ENCODE data around the gene PLEKHJ1. TPM values are rescaled to one million over a fixed set of nuclear protein-coding genes. Genes with fewer than 3 reads are reported as not detected.

PLEKHJ1 gene
- polyA plus RNA-seq, 3 donors, result 64.6 to 108 (median 84.1) TPM

DNA sequence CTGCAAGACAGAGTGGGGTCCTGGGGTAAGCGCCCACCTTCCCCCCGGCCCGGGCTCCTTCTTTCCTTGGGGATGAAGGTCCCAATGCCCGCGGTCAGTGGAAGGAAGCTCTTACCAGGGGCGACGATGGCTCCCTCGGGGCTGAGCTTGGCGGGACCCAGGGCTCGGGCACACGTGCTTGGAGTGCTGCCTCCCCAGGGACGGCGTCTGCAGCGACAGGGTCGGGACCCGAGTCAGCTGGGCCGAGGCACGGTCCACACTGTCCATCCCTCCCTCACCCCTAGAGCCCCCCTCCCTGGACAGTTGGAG, 16.6 kb upstream of the PLEKHJ1 start:
- WGBS, 3 donors, result 6 to 8% (median 8%) methylated on average over 18 of the region's 18 CpGs

DNA sequence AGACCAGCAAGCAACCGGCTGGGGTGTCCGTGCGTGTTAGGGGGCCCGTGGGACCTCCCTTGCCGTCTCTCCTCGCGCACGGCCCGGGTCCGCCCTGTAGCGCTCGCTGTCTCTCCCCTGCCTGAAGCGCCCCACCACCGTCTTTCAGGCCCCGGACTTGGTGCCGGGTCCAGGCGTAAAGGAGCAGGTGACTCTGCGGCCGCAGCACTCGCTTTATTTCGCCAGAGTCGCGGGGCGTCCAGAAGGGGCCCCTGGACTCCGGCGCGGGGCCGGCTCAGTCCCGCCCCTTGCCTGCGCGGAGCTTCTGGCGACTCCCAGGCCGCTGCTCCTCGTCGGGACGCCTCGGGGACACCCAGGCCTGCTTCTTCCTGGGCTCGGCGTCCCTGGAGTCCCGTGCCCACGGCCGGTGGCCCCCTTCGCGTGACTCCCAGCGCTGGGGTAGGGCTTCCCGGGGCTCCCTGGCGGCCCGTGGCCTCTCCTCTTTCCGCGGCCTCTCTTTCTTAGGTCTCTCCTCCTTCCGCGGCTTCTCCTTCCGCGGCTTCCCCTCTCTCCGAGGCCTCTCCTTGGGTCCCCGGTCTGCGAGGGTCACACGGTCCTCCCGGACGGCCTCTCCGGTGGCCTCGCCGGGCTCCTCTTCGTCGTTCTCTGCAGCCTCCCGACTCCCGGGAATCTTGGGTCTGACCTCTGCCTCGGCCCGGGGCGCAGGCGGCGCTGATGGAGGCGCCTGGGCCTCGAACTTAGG, 16.1 kb upstream of the PLEKHJ1 start:
- WGBS, 3 donors, result 6 to 9% (median 7%) methylated on average over 56 to 74 of the region's 74 CpGs
- H3K27ac ChIP-seq (ENCODE audit: low read depth, low read length), result no peak overlapping the region

More for the DNA sequence above, 16.6 kb upstream of the PLEKHJ1 start:
- no peak overlapping the region for H3K27ac ChIP-seq (ENCODE audit: low read depth, low read length)

DNA sequence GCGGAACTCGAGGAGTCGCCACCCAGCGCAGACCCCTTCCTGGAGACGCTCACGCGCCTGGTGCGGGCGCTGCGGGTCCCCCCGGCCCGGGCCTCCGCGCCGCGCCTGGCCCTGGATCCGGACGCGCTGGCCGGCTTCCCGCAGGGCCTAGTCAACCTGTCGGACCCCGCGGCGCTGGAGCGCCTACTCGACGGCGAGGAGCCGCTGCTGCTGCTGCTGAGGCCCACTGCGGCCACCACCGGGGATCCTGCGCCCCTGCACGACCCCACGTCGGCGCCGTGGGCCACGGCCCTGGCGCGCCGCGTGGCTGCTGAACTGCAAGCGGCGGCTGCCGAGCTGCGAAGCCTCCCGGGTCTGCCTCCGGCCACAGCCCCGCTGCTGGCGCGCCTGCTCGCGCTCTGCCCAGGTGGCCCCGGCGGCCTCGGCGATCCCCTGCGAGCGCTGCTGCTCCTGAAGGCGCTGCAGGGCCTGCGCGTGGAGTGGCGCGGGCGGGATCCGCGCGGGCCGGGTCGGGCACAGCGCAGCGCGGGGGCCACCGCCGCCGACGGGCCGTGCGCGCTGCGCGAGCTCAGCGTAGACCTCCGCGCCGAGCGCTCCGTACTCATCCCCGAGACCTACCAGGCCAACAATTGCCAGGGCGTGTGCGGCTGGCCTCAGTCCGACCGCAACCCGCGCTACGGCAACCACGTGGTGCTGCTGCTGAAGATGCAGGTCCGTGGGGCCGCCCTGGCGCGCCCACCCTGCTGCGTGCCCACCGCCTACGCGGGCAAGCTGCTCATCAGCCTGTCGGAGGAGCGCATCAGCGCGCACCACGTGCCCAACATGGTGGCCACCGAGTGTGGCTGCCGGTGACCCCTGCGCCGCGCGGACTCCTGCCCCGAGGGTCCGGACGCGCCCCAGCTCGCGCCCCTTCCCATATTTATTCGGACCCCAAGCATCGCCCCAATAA, 15.3 kb upstream of the PLEKHJ1 start:
- WGBS, 3 donors, result 3 to 6% (median 6%) methylated on average over 107 to 125 of the region's 125 CpGs
- no peak overlapping the region for H3K27ac ChIP-seq (ENCODE audit: low read depth, low read length)

DNA sequence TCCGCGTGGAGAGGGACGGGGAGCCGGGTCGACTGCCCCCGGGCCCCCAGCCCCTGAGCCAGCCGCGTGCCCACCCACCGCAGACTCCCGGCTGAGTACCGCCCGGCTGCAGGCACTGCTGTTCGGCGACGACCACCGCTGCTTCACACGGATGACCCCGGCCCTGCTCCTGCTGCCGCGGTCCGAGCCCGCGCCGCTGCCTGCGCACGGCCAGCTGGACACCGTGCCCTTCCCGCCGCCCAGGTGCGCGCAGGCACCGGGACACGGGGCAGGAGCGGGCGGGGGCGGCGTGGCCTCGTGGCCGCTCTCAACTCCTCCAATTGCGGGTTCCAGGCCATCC, 14.6 kb upstream of the PLEKHJ1 start:
- 7 to 9% (median 8%) methylated on average over 31 to 40 of the region's 40 CpGs for WGBS, 3 donors
- H3K27ac ChIP-seq (ENCODE audit: low read depth, low read length), result no peak overlapping the region

DNA sequence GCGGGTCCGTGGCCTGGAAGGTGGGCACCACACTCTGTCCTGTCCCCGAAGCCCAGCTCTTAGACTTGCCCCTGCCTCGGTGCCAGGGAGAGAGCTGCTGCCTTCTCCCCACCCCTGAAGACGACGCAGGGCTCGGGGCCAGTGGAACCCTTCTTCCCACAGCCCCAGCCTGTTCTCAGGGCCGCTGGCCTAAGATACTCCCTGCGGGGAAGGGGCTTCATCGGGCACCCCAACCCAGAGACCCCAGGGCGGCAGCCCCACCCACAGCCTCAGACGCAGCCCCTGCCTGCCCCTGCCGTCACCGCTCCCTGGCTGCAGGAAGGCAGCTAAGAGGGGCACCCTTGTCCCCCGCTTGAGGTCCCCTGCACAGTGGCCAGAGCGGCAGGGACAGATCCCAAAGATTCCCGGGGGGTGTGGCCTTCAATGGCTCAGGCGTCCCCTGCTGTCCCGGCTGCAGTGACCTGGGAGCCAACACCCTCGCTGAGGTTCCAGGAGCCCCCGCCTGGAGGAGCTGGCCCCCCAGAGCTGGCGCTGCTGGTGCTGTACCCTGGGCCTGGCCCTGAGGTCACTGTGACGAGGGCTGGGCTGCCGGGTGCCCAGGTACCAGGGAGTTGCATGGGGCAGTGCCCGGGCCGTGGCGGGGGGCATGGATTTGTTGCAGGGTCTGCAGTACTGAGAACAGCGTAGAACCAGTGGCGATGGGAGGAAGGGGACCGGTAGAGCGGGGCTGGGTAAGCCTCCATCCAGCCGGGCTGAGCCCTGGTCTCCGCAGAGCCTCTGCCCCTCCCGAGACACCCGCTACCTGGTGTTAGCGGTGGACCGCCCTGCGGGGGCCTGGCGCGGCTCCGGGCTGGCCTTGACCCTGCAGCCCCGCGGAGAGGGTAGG, 14.0 kb upstream of the PLEKHJ1 start:
- 26 to 30% (median 27%) methylated on average over 35 to 43 of the region's 43 CpGs for WGBS, 3 donors
- H3K27ac ChIP-seq (ENCODE audit: low read depth, low read length), result no peak overlapping the region

DNA sequence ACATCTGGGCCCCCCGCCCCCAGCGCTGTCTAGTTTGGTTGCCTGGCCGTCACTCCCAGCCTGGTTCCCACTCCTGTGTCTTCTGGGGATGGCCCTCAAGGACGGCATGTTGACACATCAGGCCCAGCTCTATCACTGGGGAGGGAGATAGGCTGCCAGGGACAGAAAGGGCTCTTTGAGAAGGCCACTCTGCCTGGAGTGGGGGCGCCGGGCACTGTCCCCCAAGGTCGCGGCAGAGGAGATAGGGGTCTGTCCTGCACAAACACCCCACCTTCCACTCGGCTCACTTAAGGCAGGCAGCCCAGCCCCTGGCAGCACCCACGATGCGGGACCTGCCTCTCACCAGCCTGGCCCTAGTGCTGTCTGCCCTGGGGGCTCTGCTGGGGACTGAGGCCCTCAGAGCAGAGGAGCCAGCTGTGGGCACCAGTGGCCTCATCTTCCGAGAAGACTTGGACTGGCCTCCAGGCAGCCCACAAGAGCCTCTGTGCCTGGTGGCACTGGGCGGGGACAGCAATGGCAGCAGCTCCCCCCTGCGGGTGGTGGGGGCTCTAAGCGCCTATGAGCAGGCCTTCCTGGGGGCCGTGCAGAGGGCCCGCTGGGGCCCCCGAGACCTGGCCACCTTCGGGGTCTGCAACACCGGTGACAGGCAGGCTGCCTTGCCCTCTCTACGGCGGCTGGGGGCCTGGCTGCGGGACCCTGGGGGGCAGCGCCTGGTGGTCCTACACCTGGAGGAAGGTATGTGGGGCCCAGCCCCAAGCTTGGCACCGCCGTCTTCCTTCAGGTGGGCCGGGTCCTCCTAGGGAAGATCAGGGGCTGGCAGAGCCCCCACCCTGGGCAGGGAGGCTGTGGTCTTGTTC, 13.1 kb upstream of the PLEKHJ1 start, which contains the start of gene AMH:
TSS of gene AMH (plus strand) at position 314 of the 857 bp plus-strand sequence. CDS start at position 324, 10 bp downstream.
- H3K27ac ChIP-seq (ENCODE audit: low read depth, low read length), result no peak within 1 kb of the TSS
- WGBS, 3 donors, result 71 to 76% (median 74%) methylated on average over 26 to 27 of the region's 27 CpGs

DNA sequence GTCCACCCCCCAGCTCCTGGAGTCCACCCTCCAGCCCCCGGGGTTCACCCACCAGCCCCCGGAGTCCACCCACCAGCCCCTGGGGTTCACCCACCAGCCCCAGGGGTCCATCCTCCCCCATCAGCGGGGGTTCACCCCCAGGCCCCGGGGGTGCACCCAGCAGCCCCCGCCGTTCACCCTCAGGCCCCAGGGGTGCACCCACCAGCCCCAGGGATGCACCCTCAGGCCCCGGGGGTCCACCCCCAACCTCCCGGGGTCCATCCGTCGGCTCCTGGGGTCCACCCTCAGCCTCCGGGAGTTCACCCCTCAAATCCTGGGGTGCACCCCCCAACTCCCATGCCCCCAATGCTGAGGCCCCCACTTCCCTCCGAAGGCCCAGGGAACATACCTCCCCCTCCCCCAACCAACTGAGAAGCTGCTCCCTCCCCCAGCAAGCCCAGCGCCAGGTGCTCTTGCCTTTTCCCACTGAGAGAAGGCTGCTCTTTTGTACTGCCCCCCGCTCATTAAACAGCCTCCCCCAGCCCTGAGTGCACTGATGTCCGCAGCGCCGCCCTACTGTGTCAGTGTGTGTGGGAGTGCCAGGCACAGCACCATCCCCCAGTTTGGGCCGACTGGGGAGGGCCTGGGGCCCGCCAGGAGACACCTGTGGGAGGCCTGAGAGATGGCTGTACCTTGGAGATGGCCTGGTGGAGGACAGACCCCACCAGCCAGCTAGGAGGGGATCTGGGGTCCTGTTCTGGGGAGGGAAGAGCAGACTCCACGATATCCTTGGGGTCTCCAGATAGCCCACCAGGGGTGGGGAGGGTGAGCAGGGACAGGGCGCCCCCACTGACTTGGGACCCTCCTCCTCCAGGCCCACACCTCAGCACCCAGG, 12.2 kb upstream of the PLEKHJ1 start:
- no peak overlapping the region for H3K27ac ChIP-seq (ENCODE audit: low read depth, low read length)
- 81 to 87% (median 85%) methylated on average over 19 to 21 of the region's 21 CpGs for WGBS, 3 donors

DNA sequence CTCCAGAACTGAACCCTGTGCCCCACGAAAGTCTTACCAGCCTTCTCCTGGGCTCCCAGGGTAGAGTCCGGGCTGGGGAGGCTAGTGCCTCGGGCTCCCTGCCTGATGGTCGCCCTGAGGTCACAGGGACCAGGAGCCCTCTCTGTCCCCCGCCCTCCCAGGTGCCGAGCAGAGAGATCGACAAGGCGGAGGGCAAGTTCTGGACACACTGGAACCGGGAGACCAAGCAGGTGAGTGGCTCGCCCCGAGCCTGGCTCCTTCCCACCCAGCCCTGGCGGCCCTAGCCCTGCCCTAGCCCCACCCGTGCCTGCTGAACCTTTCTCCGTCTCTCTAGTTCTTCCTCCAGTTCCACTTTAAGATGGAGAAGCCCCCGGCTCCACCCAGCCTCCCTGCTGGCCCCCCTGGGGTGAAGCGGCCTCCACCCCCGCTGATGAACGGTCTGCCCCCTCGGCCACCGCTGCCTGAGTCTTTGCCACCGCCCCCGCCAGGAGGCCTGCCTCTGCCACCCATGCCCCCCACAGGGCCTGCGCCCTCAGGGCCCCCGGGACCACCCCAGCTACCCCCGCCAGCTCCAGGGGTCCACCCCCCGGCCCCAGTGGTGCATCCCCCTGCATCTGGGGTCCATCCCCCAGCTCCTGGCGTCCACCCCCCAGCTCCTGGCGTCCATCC, 11.4 kb upstream of the PLEKHJ1 start:
- WGBS, 3 donors, result 92 to 94% (median 93%) methylated on average over 23 to 28 of the region's 28 CpGs
- H3K27ac ChIP-seq (ENCODE audit: low read depth, low read length), result no peak overlapping the region

DNA sequence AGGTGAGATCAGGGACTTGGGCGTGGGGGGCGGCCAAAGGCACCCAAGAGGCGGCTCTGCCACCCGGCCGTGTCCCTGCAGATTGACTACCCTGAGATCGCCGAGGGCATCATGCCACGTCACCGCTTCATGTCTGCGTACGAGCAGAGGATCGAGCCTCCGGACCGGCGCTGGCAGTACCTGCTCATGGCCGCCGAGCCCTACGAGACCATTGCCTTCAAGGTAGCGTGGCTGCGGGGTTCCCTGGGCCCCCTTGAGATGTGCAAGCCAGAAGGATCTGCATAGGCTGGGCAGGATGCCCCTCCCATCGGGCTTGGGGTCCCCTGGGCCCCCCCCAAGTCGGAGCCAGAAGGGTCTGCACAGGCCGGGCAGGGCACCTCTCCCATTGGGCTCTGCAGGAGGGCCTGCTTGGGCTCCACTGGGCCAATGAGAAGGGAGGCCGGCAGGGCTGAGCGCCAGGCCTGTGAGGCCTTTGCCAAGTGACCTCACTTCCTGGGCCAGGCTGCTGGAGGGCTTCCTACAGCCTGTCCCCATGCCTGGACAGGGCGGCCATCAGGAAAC, 10.8 kb upstream of the PLEKHJ1 start:
- no peak overlapping the region for H3K27ac ChIP-seq (ENCODE audit: low read depth, low read length)
- 80 to 86% (median 83%) methylated on average over 25 to 26 of the region's 26 CpGs for WGBS, 3 donors

DNA sequence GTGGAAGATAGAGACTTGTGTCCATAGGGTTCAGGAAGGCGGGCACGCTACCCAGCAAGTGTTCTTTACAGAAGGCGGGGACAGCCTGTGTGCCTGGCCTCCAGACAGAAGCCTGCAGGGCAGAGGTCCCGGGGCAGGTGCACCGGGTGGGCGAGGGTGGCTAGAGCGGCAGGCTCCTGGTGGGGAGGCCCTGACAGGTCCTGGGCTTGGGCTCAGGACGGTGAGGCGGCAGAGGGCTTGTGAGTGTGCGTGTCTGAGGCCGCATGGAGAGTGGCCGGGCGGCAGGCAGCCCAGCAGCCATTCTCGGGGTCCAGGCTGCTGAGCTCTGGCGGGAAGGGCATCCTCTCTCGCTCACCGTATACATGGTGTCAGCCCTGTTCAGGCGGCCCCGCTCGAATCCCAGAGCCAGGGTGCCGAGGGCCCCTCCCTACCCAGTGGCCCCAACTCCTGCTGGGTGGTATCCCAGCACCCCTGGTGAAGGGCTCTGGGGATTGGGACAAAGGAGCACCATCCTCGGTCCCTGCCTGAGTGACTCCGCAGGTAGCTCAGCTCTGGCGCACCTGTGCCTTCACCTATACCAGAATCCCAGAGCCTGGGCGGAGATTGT, 10.0 kb upstream of the PLEKHJ1 start:
- WGBS, 3 donors, result 90 to 93% (median 92%) methylated on average over 25 of the region's 25 CpGs
- no peak overlapping the region for H3K27ac ChIP-seq (ENCODE audit: low read depth, low read length)

DNA sequence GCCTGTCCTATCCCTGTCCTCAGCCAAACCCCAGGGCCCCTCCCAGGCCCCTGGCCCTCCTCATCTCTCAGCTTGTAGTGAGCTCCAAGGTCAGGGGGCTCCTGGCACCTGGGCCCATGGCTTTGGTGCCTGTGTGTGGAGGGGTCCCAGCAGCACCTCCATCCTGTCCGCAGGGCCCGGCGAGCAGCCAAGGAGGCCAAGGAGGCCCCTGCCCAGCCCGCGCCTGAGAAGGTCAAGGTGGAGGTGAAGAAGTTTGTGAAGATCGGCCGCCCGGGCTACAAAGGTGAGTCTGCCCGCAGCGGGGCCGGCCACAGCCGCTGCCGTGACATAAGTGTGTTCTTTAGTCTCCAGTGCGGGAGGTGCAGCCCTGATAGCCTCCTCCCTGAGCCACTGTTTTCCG, 9.1 kb upstream of the PLEKHJ1 start:
- H3K27ac ChIP-seq (ENCODE audit: low read depth, low read length), result no peak overlapping the region
- whole genome bisulfite sequencing, 3 donors, result 94 to 97% (median 96%) methylated on average over 10 to 15 of the region's 15 CpGs

DNA sequence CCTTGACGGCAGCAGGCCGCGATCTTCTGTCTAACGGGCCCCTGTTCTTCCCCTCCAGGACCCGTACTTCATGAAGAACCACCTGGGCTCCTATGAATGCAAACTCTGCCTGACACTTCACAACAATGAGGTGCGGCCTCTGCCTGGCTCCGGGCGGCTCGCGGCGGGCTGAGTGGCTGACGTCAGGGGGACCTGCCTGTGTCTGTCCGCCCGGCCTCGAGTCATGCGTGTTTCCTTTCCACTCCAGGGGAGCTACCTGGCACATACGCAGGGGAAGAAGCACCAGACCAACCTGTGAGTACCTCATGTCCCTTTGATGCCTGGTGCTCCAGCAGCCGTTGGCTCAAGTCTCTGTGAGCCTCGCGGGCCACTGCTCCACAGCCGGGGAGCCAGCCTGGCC, 8.4 kb upstream of the PLEKHJ1 start:
- 91 to 94% (median 94%) methylated on average over 20 to 21 of the region's 21 CpGs for WGBS, 3 donors

DNA sequence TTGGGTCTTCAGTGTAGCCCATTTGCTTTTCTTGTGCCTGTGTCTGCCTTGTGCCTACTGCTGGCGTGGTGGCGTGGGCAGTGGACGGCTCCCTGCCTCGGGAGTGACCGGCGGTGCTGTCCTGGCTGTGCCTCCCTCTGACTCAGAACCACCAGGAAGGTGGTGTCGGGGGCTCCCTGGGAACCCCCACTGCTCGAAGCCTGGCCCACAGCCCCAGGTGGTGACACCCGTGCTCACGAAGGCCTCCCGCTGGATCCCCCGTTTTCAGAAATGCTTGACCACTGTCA, 7.9 kb upstream of the PLEKHJ1 start:
- 86 to 92% (median 90%) methylated on average over 11 to 12 of the region's 12 CpGs for WGBS, 3 donors
- no peak overlapping the region for H3K27ac ChIP-seq (ENCODE audit: low read depth, low read length)

More for the DNA sequence above, 8.4 kb upstream of the PLEKHJ1 start:
- no peak overlapping the region for H3K27ac ChIP-seq (ENCODE audit: low read depth, low read length)

DNA sequence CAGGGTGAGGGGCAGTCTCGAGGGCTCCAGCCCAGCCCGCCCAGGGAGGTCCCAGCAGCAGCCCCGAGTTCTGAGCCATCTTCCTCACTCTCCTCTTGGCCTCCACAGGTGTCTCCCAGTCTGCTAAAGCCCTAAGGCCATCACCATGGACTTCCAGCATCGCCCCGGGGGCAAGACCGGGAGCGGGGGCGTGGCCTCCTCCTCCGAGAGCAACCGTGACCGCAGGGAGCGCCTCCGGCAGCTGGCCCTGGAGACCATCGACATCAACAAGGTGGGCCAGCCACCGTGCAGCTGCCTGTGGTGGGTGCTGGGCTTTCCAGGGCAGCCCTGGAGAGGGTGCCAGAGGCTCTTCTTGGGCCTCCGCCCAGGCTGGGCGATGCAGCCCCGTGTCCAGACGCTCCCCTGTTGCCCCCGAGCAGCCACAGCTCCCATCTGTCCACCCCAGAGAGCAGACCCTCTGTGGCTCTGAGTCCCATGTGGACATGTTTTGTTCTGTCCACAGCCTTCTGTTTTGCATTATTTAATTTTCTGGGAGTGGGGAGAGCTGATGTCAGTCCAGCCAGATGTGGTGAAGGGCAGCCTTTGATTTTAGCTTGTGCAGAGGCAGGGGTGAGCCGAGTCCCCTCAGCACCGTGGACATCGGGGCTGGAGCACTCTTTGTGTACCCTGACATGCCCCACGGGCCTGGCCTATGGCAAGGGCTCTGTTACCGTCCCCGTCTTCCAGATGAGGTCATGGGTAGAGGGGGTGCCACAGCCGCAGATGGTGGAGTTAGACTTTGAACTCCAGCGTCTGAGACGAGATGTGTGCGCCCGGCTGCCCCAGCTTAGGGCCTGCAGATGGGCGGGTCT, 7.4 kb upstream of the PLEKHJ1 start:
- 72 to 86% (median 82%) methylated on average over 31 to 32 of the region's 32 CpGs for WGBS, 3 donors

DNA sequence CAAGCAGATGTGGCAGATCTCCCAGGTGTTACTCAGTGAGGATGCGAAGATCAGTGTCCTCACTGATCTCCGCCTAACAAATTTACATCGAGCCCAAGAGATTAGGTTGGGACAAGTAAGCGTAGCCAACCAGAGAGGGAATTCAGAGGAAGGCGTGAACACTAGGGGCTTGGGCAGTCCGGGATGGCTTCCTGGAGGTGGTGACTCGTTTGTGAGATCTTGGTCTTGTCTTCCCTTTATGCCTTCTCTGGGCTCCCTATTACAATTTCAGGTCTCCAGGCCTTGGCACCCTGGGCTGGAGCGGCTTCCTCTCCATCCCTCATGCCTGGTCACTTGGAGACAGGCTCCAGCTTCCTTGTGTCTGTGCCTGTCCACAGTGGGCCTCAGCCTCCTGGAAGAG, 6.7 kb upstream of the PLEKHJ1 start:
- H3K27ac ChIP-seq (ENCODE audit: low read depth, low read length), result no peak overlapping the region
- WGBS, 3 donors, result 87 to 91% (median 91%) methylated on average over 8 of the region's 8 CpGs

More for the DNA sequence above, 7.4 kb upstream of the PLEKHJ1 start:
- H3K27ac ChIP-seq (ENCODE audit: low read depth, low read length), result no peak overlapping the region
